ENCODE data around the gene GPALPP1.

The GPALPP1 gene

GRCh38 chr13:45064889-45065288, 75.6 kb downstream of the GPALPP1 start:
- DNase-seq, result no peak

- DNase-seq, result no peak
These were observed 79.0 kb downstream of the GPALPP1 start for GRCh38 chr13:45068036-45069001.

GRCh38 chr13:45073809-45074208, 84.5 kb downstream of the GPALPP1 start:
- DNase-seq, result no peak

- no peak for DNase-seq
These were observed 85.4 kb downstream of the GPALPP1 start for GRCh38 chr13:45074721-45075120.

GRCh38 chr13:45078003-45078402, 88.7 kb downstream of the GPALPP1 start:
- no peak for DNase-seq

Measured in stimulated activated CD4-positive, alpha-beta T cell treated with anti-CD3 and anti-CD28 coated beads, Interleukin-4, amount 100 ng/mL, for 4 hours (primary cell).